DND-41 (cell line): Measurements from ENCODE around the gene PPM1E.

Source experiments
- CTCF ChIP-seq: IDR thresholded peaks from 2 replicates; pipeline ENCODE4 v1.5.1; 2012; ENCODE audit warnings: borderline replicate concordance, low read length, moderate library complexity, mild to moderate bottlenecking; ENCODE audit not compliant: poor library complexity, severe bottlenecking; ENCODE audit errors: extremely low read depth
- EZH2 ChIP-seq: IDR thresholded peaks from 3 replicates; pipeline ENCODE4 v1.6.1; 2012; ENCODE audit warnings: borderline replicate concordance, low read depth, mild to moderate bottlenecking, moderate library complexity, low read length, inconsistent platforms; ENCODE audit not compliant: severe bottlenecking

GRCh38 chr17:58747674-58748073 lies 8.0 kb upstream of the PPM1E start:
- TF ChIP-seq CTCF (no peak), EZH2 (no peak)
